ENCODE measurements around the gene SCFD2.

SCFD2 gene

GRCh38 chr4:52861171-52861823 is 504.6 kb downstream of the SCFD2 start:
- DNase-seq (ENCODE audit: low read depth in 2 of 2), result no peak

GRCh38 chr4:52860361-52860760 is 505.5 kb downstream of the SCFD2 start:
- no peak for DNase-seq (ENCODE audit: low read depth in 2 of 2)

GRCh38 chr4:52856801-52857200 is 509.1 kb downstream of the SCFD2 start:
- DNase-seq (ENCODE audit: low read depth in 2 of 2), result no peak

- peak; percentile 84 to 88 for DNase-seq (ENCODE audit: low read depth in 2 of 2)
Observed at GRCh38 chr4:52853351-52853750, 512.5 kb downstream of the SCFD2 start.

- DNase-seq (ENCODE audit: low read depth in 2 of 2), result no peak
Observed at GRCh38 chr4:52852711-52853110, 513.1 kb downstream of the SCFD2 start.

- DNase-seq (ENCODE audit: low read depth in 2 of 2), result no peak
Observed at GRCh38 chr4:52852041-52852440, 513.8 kb downstream of the SCFD2 start.

GRCh38 chr4:52850406-52851124 is 515.3 kb downstream of the SCFD2 start:
- no peak for DNase-seq (ENCODE audit: low read depth in 2 of 2)

GRCh38 chr4:52848254-52848653 is 517.6 kb downstream of the SCFD2 start:
- DNase-seq (ENCODE audit: low read depth in 2 of 2), result no peak

- no peak for DNase-seq (ENCODE audit: low read depth in 2 of 2)
Observed at GRCh38 chr4:52846502-52846901, 519.4 kb downstream of the SCFD2 start.

GRCh38 chr4:52844596-52844995 is 521.3 kb downstream of the SCFD2 start:
- no peak for DNase-seq (ENCODE audit: low read depth in 2 of 2)

- DNase-seq (ENCODE audit: low read depth in 2 of 2), result no peak
Observed at GRCh38 chr4:52843958-52844357, 521.9 kb downstream of the SCFD2 start.

- no peak for DNase-seq (ENCODE audit: low read depth in 2 of 2)
Observed at GRCh38 chr4:52843351-52843750, 522.5 kb downstream of the SCFD2 start.

- DNase-seq (ENCODE audit: low read depth in 2 of 2), result no peak
Observed at GRCh38 chr4:52842792-52843191, 523.1 kb downstream of the SCFD2 start.

- DNase-seq (ENCODE audit: low read depth in 2 of 2), result no peak
Observed at GRCh38 chr4:52841682-52842456, 524.0 kb downstream of the SCFD2 start.

GRCh38 chr4:52840531-52841370 is 525.1 kb downstream of the SCFD2 start:
- no peak for DNase-seq (ENCODE audit: low read depth in 2 of 2)

- no peak for DNase-seq (ENCODE audit: low read depth in 2 of 2)
Observed at GRCh38 chr4:52838729-52839586, 526.9 kb downstream of the SCFD2 start.

GRCh38 chr4:52837716-52838558 is 527.9 kb downstream of the SCFD2 start:
- DNase-seq (ENCODE audit: low read depth in 2 of 2), result peak in 1 of 2 experiments; percentile 46

- peak; percentile 35 to 36 for DNase-seq (ENCODE audit: low read depth in 2 of 2)
Observed at GRCh38 chr4:52836678-52837077, 529.2 kb downstream of the SCFD2 start.

- no peak for DNase-seq (ENCODE audit: low read depth in 2 of 2)
Observed at GRCh38 chr4:52836120-52836519, 529.7 kb downstream of the SCFD2 start.
